Stimulated activated CD8-positive, alpha-beta memory T cell treated with anti-CD3 and anti-CD28 coated beads, Interleukin-4, amount 100 ng/mL, for 1 hour (primary cell): ENCODE results near the gene MCU.
"Not testable (repeated sequence)": the region's sequence is repeated elsewhere in the genome, so short reads cannot be mapped to it uniquely, and the experiment has no call there.

Experiments
- DNase-seq, 2 donors: peaks; one replicate each; pipeline ENCODE4 v3.0.0-alpha.2; 2020; ENCODE audit warnings: low read depth in 2 of 2, low spot score in 1 of 2

Gene MCU

GRCh38 chr10:72758930-72759329 lies 67.0 kb downstream of the MCU start:
- not testable (repeated sequence) for DNase-seq

GRCh38 chr10:72759584-72759983 lies 67.6 kb downstream of the MCU start:
- DNase-seq, result no peak

GRCh38 chr10:72761498-72761897 lies 69.6 kb downstream of the MCU start:
- no peak for DNase-seq

- DNase-seq, result no peak
These were observed 70.1 kb downstream of the MCU start for GRCh38 chr10:72762042-72762441.

- no peak for DNase-seq
These were observed 71.3 kb downstream of the MCU start for GRCh38 chr10:72763201-72763600.

GRCh38 chr10:72764151-72764550 lies 72.2 kb downstream of the MCU start:
- no peak for DNase-seq

GRCh38 chr10:72765051-72765745 lies 73.3 kb downstream of the MCU start:
- DNase-seq, result no peak

- DNase-seq, result not testable (repeated sequence)
These were observed 79.3 kb downstream of the MCU start for GRCh38 chr10:72771195-72771594.

- DNase-seq, result no peak
These were observed 80.1 kb downstream of the MCU start for GRCh38 chr10:72772031-72772430.

GRCh38 chr10:72779874-72780273 lies 87.9 kb downstream of the MCU start:
- no peak for DNase-seq

- DNase-seq, result no peak
These were observed 90.8 kb downstream of the MCU start for GRCh38 chr10:72782649-72783330.

- DNase-seq, result no peak
These were observed 91.5 kb downstream of the MCU start for GRCh38 chr10:72783410-72783833.

GRCh38 chr10:72784551-72785351 lies 92.8 kb downstream of the MCU start:
- no peak for DNase-seq

- no peak for DNase-seq
These were observed 93.5 kb downstream of the MCU start for GRCh38 chr10:72785409-72785808.

GRCh38 chr10:72790216-72790990 lies 98.5 kb downstream of the MCU start:
- no peak for DNase-seq

GRCh38 chr10:72792288-72792687 lies 100.3 kb downstream of the MCU start:
- no peak for DNase-seq

GRCh38 chr10:72793752-72794151 lies 101.8 kb downstream of the MCU start:
- DNase-seq, result no peak

- DNase-seq, result no peak
These were observed 102.3 kb downstream of the MCU start for GRCh38 chr10:72794260-72794659.

GRCh38 chr10:72796042-72796441 lies 104.1 kb downstream of the MCU start:
- no peak for DNase-seq

GRCh38 chr10:72796538-72796937 lies 104.6 kb downstream of the MCU start:
- no peak for DNase-seq
